ENCODE data around the gene CHN2. TPM values are rescaled to one million over a fixed set of nuclear protein-coding genes. Genes with fewer than 3 reads are reported as not detected.

The CHN2 gene
- total and polyA plus RNA-seq, 2 donors (not counting 1 experiment from before 2014, with no cell fraction given) = 0.86 to 1.4 TPM

DNA sequence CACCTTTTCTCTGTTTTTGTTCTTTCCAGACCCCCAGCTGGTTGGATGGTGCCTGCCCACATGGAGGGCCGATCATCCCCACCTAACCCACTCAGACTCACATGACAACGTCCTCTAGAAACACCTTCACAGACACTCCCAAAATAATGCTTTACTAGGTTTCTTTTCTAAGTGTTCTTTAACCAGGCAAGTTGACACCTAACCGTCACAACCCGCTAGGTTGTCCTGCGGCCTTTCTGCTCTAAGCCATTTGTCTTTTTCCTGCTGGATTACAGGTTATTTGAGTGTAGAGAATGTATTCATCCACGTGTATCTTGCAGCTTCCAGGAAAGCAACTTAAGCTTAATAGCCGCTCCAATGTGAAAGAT, 54.8 kb downstream of the CHN2 start:
- WGBS (ENCODE audit: insufficient coverage) = 87% methylated on average over 3 of the region's 7 CpGs
- H3K27me3 ChIP-seq (replicated peaks in 1 of 4; ENCODE audit: control extremely low read depth in 1 of 4, control insufficient read depth in 3 of 4, insufficient read depth in 4 of 4, low read length in 3 of 4) = no peaks in the 10 kb centered on the region
- no peaks in the 10 kb centered on the region for H3K79me2 ChIP-seq (ENCODE audit: control insufficient read depth, insufficient read depth, low read length)
- Mint-ChIP-seq H3K27ac (no peak overlapping the region), H3K9me3 (ENCODE audit: insufficient read depth) (no peaks in the 10 kb centered on the region), H3K4me1 (peaks cover 14% of the 10 kb centered on the region), H3K4me3 (no peak overlapping the region), H3K27me3 (no peaks in the 10 kb centered on the region)
- no peak overlapping the region for H3K9ac ChIP-seq (ENCODE audit: low read length)
- DNase-seq (no peak), ATAC-seq (ENCODE audit: low read depth) (no peak)
- no peak overlapping the region for H3K27ac ChIP-seq (ENCODE audit: low read length in 2 of 2)
- ChIA-PET POLR2A (no interaction called here), CTCF (no interaction called here)
- no peaks in the 10 kb centered on the region for H4K20me1 ChIP-seq (ENCODE audit: control insufficient read depth, insufficient read depth, low read length, poor library complexity, severe bottlenecking)
- H2AFZ ChIP-seq (ENCODE audit: insufficient read depth, low read depth, low read length, poor library complexity, severe bottlenecking) = no peak overlapping the region
- H3K4me1 ChIP-seq (ENCODE audit: control insufficient read depth in 2 of 2, insufficient read depth in 2 of 2, low read length in 2 of 2) = peaks cover 8 to 18% of the 10 kb centered on the region in 2 donors
- no peak overlapping the region for H3K4me3 ChIP-seq (ENCODE audit: control extremely low read depth in 1 of 5, extremely low read depth in 1 of 5, insufficient read depth in 1 of 5, low read depth in 2 of 5, low read length in 4 of 5)
- no peak overlapping the region for H3K4me2 ChIP-seq (replicated peaks; ENCODE audit: low read depth, low read length, poor library complexity, severe bottlenecking)
- intact Hi-C loops (cut with micrococcal nuclease) = no loop called here
- no peaks in the 10 kb centered on the region for H3K9me3 ChIP-seq (ENCODE audit: control extremely low read depth in 1 of 3, control insufficient read depth in 2 of 3, insufficient read depth in 1 of 3, low read length in 2 of 3)
- TF ChIP-seq EZH2 (IDR thresholded peaks at IDR 0.05; ENCODE audit: borderline replicate concordance, insufficient read depth, low read depth, low read length, poor library complexity, severe bottlenecking) = no peak
- TF ChIP-seq, protein P1, sequence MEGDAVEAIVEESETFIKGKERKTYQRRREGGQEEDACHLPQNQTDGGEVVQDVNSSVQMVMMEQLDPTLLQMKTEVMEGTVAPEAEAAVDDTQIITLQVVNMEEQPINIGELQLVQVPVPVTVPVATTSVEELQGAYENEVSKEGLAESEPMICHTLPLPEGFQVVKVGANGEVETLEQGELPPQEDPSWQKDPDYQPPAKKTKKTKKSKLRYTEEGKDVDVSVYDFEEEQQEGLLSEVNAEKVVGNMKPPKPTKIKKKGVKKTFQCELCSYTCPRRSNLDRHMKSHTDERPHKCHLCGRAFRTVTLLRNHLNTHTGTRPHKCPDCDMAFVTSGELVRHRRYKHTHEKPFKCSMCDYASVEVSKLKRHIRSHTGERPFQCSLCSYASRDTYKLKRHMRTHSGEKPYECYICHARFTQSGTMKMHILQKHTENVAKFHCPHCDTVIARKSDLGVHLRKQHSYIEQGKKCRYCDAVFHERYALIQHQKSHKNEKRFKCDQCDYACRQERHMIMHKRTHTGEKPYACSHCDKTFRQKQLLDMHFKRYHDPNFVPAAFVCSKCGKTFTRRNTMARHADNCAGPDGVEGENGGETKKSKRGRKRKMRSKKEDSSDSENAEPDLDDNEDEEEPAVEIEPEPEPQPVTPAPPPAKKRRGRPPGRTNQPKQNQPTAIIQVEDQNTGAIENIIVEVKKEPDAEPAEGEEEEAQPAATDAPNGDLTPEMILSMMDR (IDR thresholded peaks at IDR 0.05) = no peak
- H3K36me3 ChIP-seq (replicated peaks in 1 of 2; ENCODE audit: control extremely low read depth in 1 of 2, control insufficient read depth in 1 of 2, extremely low read depth in 1 of 2, insufficient read depth in 2 of 2, low read length in 1 of 2) = no peaks in the 10 kb centered on the region

DNA sequence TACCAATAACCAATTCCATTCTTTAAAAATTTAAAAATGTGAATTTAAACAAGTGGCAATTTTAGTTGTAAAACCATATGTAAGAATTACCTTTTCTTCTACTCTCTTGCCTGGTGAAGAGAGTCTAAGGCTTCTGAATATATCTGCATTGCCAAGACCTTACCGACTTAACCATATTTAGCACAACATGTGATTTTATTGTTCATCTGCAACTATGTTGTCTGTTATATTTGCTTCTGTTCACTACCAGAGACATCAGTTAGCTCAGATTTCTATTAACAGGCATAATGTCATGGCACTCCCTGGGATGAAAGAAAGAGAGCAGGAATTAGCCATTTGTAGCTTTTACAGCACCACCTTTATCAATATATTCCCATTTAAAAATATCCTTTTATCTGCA, 55.3 kb downstream of the CHN2 start:
- Mint-ChIP-seq H3K27me3 (no peaks in the 10 kb centered on the region), H3K9me3 (ENCODE audit: insufficient read depth) (no peaks in the 10 kb centered on the region), H3K4me1 (peaks cover 9% of the 10 kb centered on the region), H3K4me3 (no peak overlapping the region), H3K27ac (no peak overlapping the region)
- no peaks in the 10 kb centered on the region for H3K36me3 ChIP-seq (replicated peaks in 1 of 2; ENCODE audit: control extremely low read depth in 1 of 2, control insufficient read depth in 1 of 2, extremely low read depth in 1 of 2, insufficient read depth in 2 of 2, low read length in 1 of 2)
- H3K4me2 ChIP-seq (replicated peaks; ENCODE audit: low read depth, low read length, poor library complexity, severe bottlenecking) = no peak overlapping the region
- DNase-seq (no peak), ATAC-seq (ENCODE audit: low read depth) (no peak)
- intact Hi-C loops (cut with micrococcal nuclease) = no loop called here
- ChIA-PET POLR2A (no interaction called here), CTCF (no interaction called here)
- H3K79me2 ChIP-seq (ENCODE audit: control insufficient read depth, insufficient read depth, low read length) = no peaks in the 10 kb centered on the region
- no peak overlapping the region for H3K4me3 ChIP-seq (ENCODE audit: control extremely low read depth in 1 of 5, extremely low read depth in 1 of 5, insufficient read depth in 1 of 5, low read depth in 2 of 5, low read length in 4 of 5)
- WGBS (ENCODE audit: insufficient coverage) = no CpG with 5 or more reads among the region's 1 CpG
- no peaks in the 10 kb centered on the region for H3K27me3 ChIP-seq (replicated peaks in 1 of 4; ENCODE audit: control extremely low read depth in 1 of 4, control insufficient read depth in 3 of 4, insufficient read depth in 4 of 4, low read length in 3 of 4)
- H3K9me3 ChIP-seq (ENCODE audit: control extremely low read depth in 1 of 3, control insufficient read depth in 2 of 3, insufficient read depth in 1 of 3, low read length in 2 of 3) = no peaks in the 10 kb centered on the region
- TF ChIP-seq, protein P1 (IDR thresholded peaks at IDR 0.05) = no peak
- no peak for TF ChIP-seq EZH2 (IDR thresholded peaks at IDR 0.05; ENCODE audit: borderline replicate concordance, insufficient read depth, low read depth, low read length, poor library complexity, severe bottlenecking)
- no peak overlapping the region for H2AFZ ChIP-seq (ENCODE audit: insufficient read depth, low read depth, low read length, poor library complexity, severe bottlenecking)
- no peak overlapping the region for H3K9ac ChIP-seq (ENCODE audit: low read length)
- peaks cover 8 to 14% of the 10 kb centered on the region in 2 donors for H3K4me1 ChIP-seq (ENCODE audit: control insufficient read depth in 2 of 2, insufficient read depth in 2 of 2, low read length in 2 of 2)
- H4K20me1 ChIP-seq (ENCODE audit: control insufficient read depth, insufficient read depth, low read length, poor library complexity, severe bottlenecking) = no peaks in the 10 kb centered on the region
- H3K27ac ChIP-seq (ENCODE audit: low read length in 2 of 2) = no peak overlapping the region

Data from B cell (primary cell).